ENCODE measurements around the gene AP2A2. TPM values are rescaled to one million over a fixed set of nuclear protein-coding genes. Genes with fewer than 3 reads are reported as not detected.

The AP2A2 gene
- total RNA-seq, 1 experiment from 2014 or later = 47.1 TPM

DNA sequence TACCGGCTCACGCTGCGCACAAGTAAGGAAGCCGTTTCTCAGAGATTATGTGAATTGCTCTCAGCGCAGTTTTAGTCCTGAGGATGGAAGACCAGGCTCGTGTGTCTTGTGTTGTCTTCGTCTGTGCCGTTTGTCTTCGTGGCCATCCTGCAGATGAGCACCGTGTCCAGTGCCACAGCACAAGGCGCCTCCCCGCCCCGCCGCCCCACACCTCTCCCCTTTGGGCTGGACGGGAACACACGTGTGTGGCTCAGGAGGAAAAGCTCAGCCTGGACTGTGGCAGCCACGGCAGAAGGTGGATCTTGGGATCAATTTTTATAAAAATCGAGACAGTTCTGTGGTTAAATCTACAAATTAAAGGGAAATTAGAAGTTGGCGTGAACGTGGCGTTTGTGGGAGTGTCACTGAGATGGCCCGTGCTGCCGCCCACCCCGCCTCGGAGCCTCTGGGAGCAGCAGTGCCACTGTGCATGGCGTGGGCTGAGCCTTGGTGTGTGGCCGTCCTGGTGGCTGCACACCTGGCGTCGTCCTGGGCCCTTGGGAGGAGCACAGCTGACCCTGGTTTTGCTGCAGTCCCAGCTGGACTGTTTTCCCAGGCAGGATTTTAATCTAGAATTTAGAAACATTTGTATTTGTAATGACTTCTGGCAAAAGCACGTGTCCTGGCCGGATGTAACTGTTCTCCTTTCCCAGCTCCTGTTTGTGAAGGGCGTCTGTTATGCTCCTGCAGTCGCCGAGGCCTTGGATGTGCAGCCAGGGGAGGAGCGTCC is 85.1 kb downstream of the AP2A2 start:
- Mint-ChIP-seq H3K27me3 (ENCODE audit: low read depth) (no peaks in the 10 kb centered on the region), H3K4me3 (no peak overlapping the region), H3K4me1 (no peaks in the 10 kb centered on the region), H3K27ac (0 out of 2 replicates have a peak overlapping the region, but pooled peaks have one; percentile 15), H3K36me3 (peaks cover 18% of the 10 kb centered on the region), H3K9me3 (no peaks in the 10 kb centered on the region)
- no peak for TF ChIP-seq NFATC4 (CRISPR knock-in tag; IDR thresholded peaks at IDR 0.05)
- TF ChIP-seq, protein P1, sequence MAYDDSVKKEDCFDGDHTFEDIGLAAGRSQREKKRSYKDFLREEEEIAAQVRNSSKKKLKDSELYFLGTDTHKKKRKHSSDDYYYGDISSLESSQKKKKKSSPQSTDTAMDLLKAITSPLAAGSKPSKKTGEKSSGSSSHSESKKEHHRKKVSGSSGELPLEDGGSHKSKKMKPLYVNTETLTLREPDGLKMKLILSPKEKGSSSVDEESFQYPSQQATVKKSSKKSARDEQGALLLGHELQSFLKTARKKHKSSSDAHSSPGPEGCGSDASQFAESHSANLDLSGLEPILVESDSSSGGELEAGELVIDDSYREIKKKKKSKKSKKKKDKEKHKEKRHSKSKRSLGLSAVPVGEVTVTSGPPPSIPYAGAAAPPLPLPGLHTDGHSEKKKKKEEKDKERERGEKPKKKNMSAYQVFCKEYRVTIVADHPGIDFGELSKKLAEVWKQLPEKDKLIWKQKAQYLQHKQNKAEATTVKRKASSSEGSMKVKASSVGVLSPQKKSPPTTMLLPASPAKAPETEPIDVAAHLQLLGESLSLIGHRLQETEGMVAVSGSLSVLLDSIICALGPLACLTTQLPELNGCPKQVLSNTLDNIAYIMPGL (CRISPR knock-in tag; IDR thresholded peaks at IDR 0.05) = no peak
- TF ChIP-seq, protein P2, sequence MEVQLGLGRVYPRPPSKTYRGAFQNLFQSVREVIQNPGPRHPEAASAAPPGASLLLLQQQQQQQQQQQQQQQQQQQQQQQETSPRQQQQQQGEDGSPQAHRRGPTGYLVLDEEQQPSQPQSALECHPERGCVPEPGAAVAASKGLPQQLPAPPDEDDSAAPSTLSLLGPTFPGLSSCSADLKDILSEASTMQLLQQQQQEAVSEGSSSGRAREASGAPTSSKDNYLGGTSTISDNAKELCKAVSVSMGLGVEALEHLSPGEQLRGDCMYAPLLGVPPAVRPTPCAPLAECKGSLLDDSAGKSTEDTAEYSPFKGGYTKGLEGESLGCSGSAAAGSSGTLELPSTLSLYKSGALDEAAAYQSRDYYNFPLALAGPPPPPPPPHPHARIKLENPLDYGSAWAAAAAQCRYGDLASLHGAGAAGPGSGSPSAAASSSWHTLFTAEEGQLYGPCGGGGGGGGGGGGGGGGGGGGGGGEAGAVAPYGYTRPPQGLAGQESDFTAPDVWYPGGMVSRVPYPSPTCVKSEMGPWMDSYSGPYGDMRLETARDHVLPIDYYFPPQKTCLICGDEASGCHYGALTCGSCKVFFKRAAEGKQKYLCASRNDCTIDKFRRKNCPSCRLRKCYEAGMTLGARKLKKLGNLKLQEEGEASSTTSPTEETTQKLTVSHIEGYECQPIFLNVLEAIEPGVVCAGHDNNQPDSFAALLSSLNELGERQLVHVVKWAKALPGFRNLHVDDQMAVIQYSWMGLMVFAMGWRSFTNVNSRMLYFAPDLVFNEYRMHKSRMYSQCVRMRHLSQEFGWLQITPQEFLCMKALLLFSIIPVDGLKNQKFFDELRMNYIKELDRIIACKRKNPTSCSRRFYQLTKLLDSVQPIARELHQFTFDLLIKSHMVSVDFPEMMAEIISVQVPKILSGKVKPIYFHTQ (CRISPR knock-in tag; IDR thresholded peaks at IDR 0.05) = no peak
- ChIA-PET POLR2A (no interaction called here), CTCF (no interaction called here)
- no peak for ATAC-seq
- no peak for DNase-seq (ENCODE audit: low spot score)

DNA sequence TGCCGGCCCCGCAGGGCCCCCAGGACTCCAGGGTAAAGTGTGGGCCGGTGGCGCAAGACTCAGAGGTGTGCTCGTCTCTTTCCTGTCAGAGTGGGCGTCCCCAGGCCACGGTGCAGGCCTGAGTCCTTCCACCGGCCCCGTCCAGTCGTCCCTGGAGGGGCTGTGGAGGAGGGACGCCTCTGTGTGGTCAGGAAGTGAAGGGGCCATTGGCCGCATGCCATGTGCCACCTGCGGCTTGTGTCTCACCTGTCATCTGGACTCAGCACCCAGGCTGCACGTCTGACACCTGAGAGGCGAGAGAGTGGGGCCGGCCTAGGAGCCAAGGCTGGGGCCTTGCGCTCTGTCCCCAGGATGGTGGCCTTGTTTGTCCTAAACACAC is 85.6 kb downstream of the AP2A2 start:
- no peak for TF ChIP-seq PRRX2 (CRISPR knock-in tag; IDR thresholded peaks at IDR 0.05)
- no peak for TF ChIP-seq TEAD4 (CRISPR knock-in tag; IDR thresholded peaks at IDR 0.05)
- TF ChIP-seq, protein P2 (CRISPR knock-in tag; IDR thresholded peaks at IDR 0.05) = no peak
- TF ChIP-seq, protein P3, sequence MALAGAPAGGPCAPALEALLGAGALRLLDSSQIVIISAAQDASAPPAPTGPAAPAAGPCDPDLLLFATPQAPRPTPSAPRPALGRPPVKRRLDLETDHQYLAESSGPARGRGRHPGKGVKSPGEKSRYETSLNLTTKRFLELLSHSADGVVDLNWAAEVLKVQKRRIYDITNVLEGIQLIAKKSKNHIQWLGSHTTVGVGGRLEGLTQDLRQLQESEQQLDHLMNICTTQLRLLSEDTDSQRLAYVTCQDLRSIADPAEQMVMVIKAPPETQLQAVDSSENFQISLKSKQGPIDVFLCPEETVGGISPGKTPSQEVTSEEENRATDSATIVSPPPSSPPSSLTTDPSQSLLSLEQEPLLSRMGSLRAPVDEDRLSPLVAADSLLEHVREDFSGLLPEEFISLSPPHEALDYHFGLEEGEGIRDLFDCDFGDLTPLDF (CRISPR knock-in tag; IDR thresholded peaks at IDR 0.05) = no peak
- TF ChIP-seq, protein P4, sequence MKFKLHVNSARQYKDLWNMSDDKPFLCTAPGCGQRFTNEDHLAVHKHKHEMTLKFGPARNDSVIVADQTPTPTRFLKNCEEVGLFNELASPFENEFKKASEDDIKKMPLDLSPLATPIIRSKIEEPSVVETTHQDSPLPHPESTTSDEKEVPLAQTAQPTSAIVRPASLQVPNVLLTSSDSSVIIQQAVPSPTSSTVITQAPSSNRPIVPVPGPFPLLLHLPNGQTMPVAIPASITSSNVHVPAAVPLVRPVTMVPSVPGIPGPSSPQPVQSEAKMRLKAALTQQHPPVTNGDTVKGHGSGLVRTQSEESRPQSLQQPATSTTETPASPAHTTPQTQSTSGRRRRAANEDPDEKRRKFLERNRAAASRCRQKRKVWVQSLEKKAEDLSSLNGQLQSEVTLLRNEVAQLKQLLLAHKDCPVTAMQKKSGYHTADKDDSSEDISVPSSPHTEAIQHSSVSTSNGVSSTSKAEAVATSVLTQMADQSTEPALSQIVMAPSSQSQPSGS (CRISPR knock-in tag; IDR thresholded peaks at IDR 0.05; ENCODE audit: borderline replicate concordance, low read depth) = no peak
- TF ChIP-seq, protein P5, sequence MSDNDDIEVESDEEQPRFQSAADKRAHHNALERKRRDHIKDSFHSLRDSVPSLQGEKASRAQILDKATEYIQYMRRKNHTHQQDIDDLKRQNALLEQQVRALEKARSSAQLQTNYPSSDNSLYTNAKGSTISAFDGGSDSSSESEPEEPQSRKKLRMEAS (CRISPR knock-in tag; IDR thresholded peaks at IDR 0.05) = no peak
- TF ChIP-seq KAT7 (CRISPR knock-in tag; IDR thresholded peaks at IDR 0.05; ENCODE audit: borderline replicate concordance) = no peak
- TF ChIP-seq JAZF1 (CRISPR knock-in tag; IDR thresholded peaks at IDR 0.05) = no peak
- Mint-ChIP-seq H3K4me1 (no peaks in the 10 kb centered on the region), H3K36me3 (peaks cover 18% of the 10 kb centered on the region), H3K27me3 (ENCODE audit: low read depth) (no peaks in the 10 kb centered on the region), H3K4me3 (no peak overlapping the region), H3K27ac (no peak overlapping the region), H3K9me3 (peaks cover 4% of the 10 kb centered on the region)
- ChIA-PET CTCF (no interaction called here), POLR2A (no interaction called here)
- no peak for ATAC-seq
- DNase-seq (ENCODE audit: low spot score) = no peak

Data from WTC11 (cell line).